Measurements from ENCODE around the gene PRKCQ.
"Not testable (repeated sequence)": the region's sequence is repeated elsewhere in the genome, so short reads cannot be mapped to it uniquely, and the experiment has no call there.

PRKCQ gene

GRCh38 chr10:6401558-6402348 is 178.3 kb downstream of the PRKCQ start:
- DNase-seq: peak; percentile 63

- no peak for DNase-seq
Measured at GRCh38 chr10:6400821-6401465, 179.1 kb downstream of the PRKCQ start.

- DNase-seq: no peak
Measured at GRCh38 chr10:6400331-6400730, 179.7 kb downstream of the PRKCQ start.

- no peak for DNase-seq
Measured at GRCh38 chr10:6399879-6400278, 180.2 kb downstream of the PRKCQ start.

- DNase-seq: no peak
Measured at GRCh38 chr10:6399231-6399741, 180.8 kb downstream of the PRKCQ start.

- no peak for DNase-seq
Measured at GRCh38 chr10:6398399-6398798, 181.7 kb downstream of the PRKCQ start.

GRCh38 chr10:6396652-6397051 is 183.4 kb downstream of the PRKCQ start:
- no peak for DNase-seq

GRCh38 chr10:6396226-6396625 is 183.8 kb downstream of the PRKCQ start:
- DNase-seq: no peak

- DNase-seq: no peak
Measured at GRCh38 chr10:6395606-6396005, 184.5 kb downstream of the PRKCQ start.

GRCh38 chr10:6394084-6394483 is 186.0 kb downstream of the PRKCQ start:
- DNase-seq: no peak

GRCh38 chr10:6393168-6393567 is 186.9 kb downstream of the PRKCQ start:
- no peak for DNase-seq

- DNase-seq: no peak
Measured at GRCh38 chr10:6390213-6390845, 189.7 kb downstream of the PRKCQ start.

- no peak for DNase-seq
Measured at GRCh38 chr10:6388261-6388893, 191.7 kb downstream of the PRKCQ start.

GRCh38 chr10:6386960-6387359 is 193.1 kb downstream of the PRKCQ start:
- no peak for DNase-seq

GRCh38 chr10:6386346-6386745 is 193.7 kb downstream of the PRKCQ start:
- DNase-seq: no peak

GRCh38 chr10:6385665-6386064 is 194.4 kb downstream of the PRKCQ start:
- no peak for DNase-seq

- DNase-seq: no peak
Measured at GRCh38 chr10:6384847-6385246, 195.2 kb downstream of the PRKCQ start.

- DNase-seq: no peak
Measured at GRCh38 chr10:6384031-6384430, 196.0 kb downstream of the PRKCQ start.

GRCh38 chr10:6383096-6383812 is 196.8 kb downstream of the PRKCQ start:
- DNase-seq: no peak

- DNase-seq: no peak
Measured at GRCh38 chr10:6382081-6382480, 198.0 kb downstream of the PRKCQ start.

- DNase-seq: not testable (repeated sequence)
Measured at GRCh38 chr10:6380478-6380877, 199.6 kb downstream of the PRKCQ start.

- DNase-seq: no peak
Measured at GRCh38 chr10:6379015-6379776, 200.9 kb downstream of the PRKCQ start.

Measured in NCI-H1694 (cell line).